ENCODE results near the gene ACVRL1. TPM values are rescaled to one million over a fixed set of nuclear protein-coding genes. Genes with fewer than 3 reads are reported as not detected.

Gene ACVRL1
- total RNA-seq, 4 donors from 2014 or later, result 2.0 to 71.3 (median 14.5) TPM

DNA sequence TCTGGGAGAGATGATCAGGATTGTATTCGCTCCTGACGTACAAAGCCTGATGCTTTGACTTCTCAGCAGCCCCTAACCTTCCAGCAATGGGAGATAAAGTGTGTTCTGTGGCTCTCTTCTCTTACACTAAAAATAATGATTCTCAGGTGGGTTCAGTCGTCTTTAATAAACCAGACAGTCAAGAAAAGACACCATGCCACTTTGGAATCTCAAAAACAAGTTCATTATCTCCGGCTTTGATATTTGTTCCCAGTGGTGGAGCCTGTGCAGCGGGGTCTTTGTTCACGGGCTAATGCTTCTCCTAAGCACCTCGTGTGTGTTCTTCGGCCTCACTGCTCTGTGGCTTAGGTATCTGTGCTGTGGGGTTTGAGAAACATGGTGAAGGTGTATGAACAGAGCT, 45.8 kb downstream of the ACVRL1 start:
- TF ChIP-seq, protein P1, sequence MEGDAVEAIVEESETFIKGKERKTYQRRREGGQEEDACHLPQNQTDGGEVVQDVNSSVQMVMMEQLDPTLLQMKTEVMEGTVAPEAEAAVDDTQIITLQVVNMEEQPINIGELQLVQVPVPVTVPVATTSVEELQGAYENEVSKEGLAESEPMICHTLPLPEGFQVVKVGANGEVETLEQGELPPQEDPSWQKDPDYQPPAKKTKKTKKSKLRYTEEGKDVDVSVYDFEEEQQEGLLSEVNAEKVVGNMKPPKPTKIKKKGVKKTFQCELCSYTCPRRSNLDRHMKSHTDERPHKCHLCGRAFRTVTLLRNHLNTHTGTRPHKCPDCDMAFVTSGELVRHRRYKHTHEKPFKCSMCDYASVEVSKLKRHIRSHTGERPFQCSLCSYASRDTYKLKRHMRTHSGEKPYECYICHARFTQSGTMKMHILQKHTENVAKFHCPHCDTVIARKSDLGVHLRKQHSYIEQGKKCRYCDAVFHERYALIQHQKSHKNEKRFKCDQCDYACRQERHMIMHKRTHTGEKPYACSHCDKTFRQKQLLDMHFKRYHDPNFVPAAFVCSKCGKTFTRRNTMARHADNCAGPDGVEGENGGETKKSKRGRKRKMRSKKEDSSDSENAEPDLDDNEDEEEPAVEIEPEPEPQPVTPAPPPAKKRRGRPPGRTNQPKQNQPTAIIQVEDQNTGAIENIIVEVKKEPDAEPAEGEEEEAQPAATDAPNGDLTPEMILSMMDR (IDR thresholded peaks at IDR 0.05), result no peak
- no peak for TF ChIP-seq POLR2A (IDR thresholded peaks at IDR 0.05)
- no peak for DNase-seq
- WGBS, 2 donors, result 27 to 41% methylated on average over 8 of the region's 8 CpGs
- H3K36me3 ChIP-seq, result peaks cover 0 to 3% (median 0%) of the 10 kb centered on the region in 3 donors
- no peaks in the 10 kb centered on the region for H3K27me3 ChIP-seq
- H3K4me3 ChIP-seq, result peak overlapping the region; percentile 81 to 99 (median 94)
- peak overlapping the region; percentile 89 to 98 (median 96) for H3K27ac ChIP-seq
- H3K4me1 ChIP-seq, result peaks cover 10 to 66% (median 33%) of the 10 kb centered on the region in 3 donors
- intact Hi-C loops (cut with DNase I), result no loop called here
- H3K9me3 ChIP-seq, result no peaks in the 10 kb centered on the region

DNA sequence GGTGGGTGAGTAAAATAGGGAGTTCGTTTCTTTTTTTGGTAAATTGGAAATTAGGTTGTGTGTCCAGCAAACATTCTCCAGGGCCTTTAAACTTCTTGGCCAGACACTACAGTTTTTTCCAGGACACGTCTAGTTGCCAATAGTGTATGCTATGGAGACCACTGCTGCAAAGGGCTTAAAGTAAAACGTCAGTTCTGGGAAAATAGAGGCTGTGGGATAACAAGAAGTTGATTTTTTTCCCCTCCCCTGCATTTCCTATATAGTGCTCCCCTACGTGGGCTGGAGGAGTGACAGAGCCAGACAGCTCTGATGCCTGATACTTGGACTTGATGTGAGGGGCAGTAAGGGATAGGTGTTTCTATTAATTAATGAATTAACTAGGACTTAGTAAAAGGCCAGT, 46.6 kb downstream of the ACVRL1 start:
- 23 to 24% methylated on average over 4 of the region's 4 CpGs for WGBS, 2 donors
- H3K36me3 ChIP-seq, result peaks cover 0 to 3% (median 0%) of the 10 kb centered on the region in 3 donors
- no peak for DNase-seq
- peak overlapping the region in 3 of 4 donors; percentile 3 to 99 (median 81) for H3K4me3 ChIP-seq
- TF ChIP-seq, protein P1 (IDR thresholded peaks at IDR 0.05), result no peak
- no peak for TF ChIP-seq POLR2A (IDR thresholded peaks at IDR 0.05)
- intact Hi-C loops (cut with DNase I), result no loop called here
- H3K4me1 ChIP-seq, result peaks cover 13 to 74% (median 36%) of the 10 kb centered on the region in 3 donors
- peak overlapping the region; percentile 62 to 98 (median 84) for H3K27ac ChIP-seq
- no peaks in the 10 kb centered on the region for H3K27me3 ChIP-seq
- H3K9me3 ChIP-seq, result no peaks in the 10 kb centered on the region

- Histone ChIP-seq H3K4me1 (peaks cover 18 to 83% (median 42%) of the 10 kb centered on the region in 3 donors), H3K27me3 (no peaks in the 10 kb centered on the region), H3K9me3 (no peaks in the 10 kb centered on the region), H3K27ac (peak overlapping the region; percentile 62 to 98 (median 84)), H3K36me3 (peaks cover 0 to 3% (median 0%) of the 10 kb centered on the region in 3 donors), H3K4me3 (peak overlapping the region in 3 of 4 donors; percentile 3 to 99 (median 81))
- intact Hi-C loops (cut with DNase I), result no loop called here
- TF ChIP-seq POLR2A (IDR thresholded peaks at IDR 0.05), result peak in 2 of 4 donors; percentile 59 to 65
- TF ChIP-seq, protein P1 (IDR thresholded peaks at IDR 0.05), result no peak
- 28 to 31% methylated on average over 7 of the region's 7 CpGs for WGBS, 2 donors
- DNase-seq, result no peak
These were observed 47.5 kb downstream of the ACVRL1 start for GRCh38 chr12:51954561-51955361.

DNA sequence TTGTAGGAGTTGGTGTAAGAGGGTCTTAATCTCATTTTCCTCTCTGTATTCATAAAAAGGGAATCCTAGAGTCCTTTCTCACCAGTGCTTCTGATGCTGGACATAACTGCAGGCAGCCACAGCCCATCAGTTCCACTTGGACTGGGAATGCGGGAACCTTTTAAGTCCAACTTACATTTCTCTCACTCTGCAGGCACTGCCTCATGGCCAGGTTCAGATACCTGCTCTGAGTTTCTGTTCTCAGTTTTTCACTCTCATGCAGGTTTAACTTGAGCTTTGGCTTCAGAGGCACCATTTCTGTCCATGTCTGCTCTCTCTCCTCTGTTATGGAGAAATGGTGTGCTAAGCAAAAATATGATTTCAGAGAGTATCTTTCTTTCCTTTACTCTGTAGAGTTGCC, 48.4 kb downstream of the ACVRL1 start:
- Histone ChIP-seq H3K4me1 (peaks cover 18 to 90% (median 42%) of the 10 kb centered on the region in 3 donors), H3K27me3 (no peaks in the 10 kb centered on the region), H3K9me3 (no peaks in the 10 kb centered on the region), H3K27ac (peak overlapping the region in 3 of 4 donors; percentile 71 to 98 (median 97)), H3K4me3 (no peak overlapping the region), H3K36me3 (peaks cover 0 to 12% (median 0%) of the 10 kb centered on the region in 3 donors)
- DNase-seq, result no peak
- WGBS, 2 donors, result 83 to 94% methylated on average over 1 of the region's 1 CpG
- intact Hi-C loops (cut with DNase I), result no loop called here
- no peak for TF ChIP-seq POLR2A (IDR thresholded peaks at IDR 0.05)
- TF ChIP-seq, protein P1 (IDR thresholded peaks at IDR 0.05), result no peak

DNA sequence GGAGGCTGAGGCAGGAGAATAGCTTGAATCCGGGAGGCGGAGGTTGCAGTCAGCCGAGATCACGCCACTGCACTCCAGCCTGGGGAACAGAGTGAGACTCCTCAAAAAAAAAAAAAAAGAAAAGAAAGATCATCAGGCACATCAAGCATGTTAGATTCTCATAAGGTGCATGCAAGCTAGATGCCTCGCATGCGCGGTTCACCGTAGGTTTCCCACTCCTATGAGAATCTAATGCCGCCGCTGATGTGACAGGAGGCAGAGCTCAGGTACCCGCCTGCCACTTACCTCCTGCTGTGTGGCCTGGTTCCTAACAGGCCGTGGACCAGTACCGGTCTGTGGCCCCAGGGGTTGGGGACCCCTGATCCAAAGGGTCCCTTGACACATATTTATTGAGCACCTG, 51.2 kb downstream of the ACVRL1 start:
- DNase-seq, result no peak
- Histone ChIP-seq H3K4me1 (peaks cover 22 to 98% (median 46%) of the 10 kb centered on the region in 3 donors), H3K27ac (peak overlapping the region in 3 of 4 donors; percentile 27 to 52 (median 45)), H3K27me3 (no peaks in the 10 kb centered on the region), H3K9me3 (no peaks in the 10 kb centered on the region), H3K4me3 (no peak overlapping the region), H3K36me3 (peaks cover 0 to 17% (median 0%) of the 10 kb centered on the region in 3 donors)
- TF ChIP-seq, protein P1 (IDR thresholded peaks at IDR 0.05), result no peak
- TF ChIP-seq POLR2A (IDR thresholded peaks at IDR 0.05), result no peak
- intact Hi-C loops (cut with DNase I), result no loop called here
- WGBS, 2 donors, result 96% methylated on average over 13 of the region's 13 CpGs
